Jurkat, Clone E6-1 (cell line): ENCODE measurements around the gene NOS1AP.

Experiments used
- DNase-seq: peaks from one replicate; pipeline ENCODE4 v3.0.0-alpha.2; 2011; ENCODE audit warnings: low read depth, low spot score
- H3K4me3 ChIP-seq: 2 replicates; pipeline ENCODE4 v1.5.1; 2011; ENCODE audit warnings: mild to moderate bottlenecking, low read length, control low read depth, moderate library complexity

NOS1AP gene

GRCh38 chr1:162364498-162364897 lies 295.0 kb downstream of the NOS1AP start:
- no peak overlapping the region for H3K4me3 ChIP-seq
- DNase-seq: no peak

GRCh38 chr1:162365284-162366020 lies 296.0 kb downstream of the NOS1AP start:
- DNase-seq: no peak
- H3K4me3 ChIP-seq: no peak overlapping the region

- H3K4me3 ChIP-seq: no peak overlapping the region
- no peak for DNase-seq
Measured at GRCh38 chr1:162366149-162366548, 296.7 kb downstream of the NOS1AP start.

GRCh38 chr1:162366671-162367070 lies 297.2 kb downstream of the NOS1AP start:
- H3K4me3 ChIP-seq: no peak overlapping the region

GRCh38 chr1:162367073-162367472 lies 297.6 kb downstream of the NOS1AP start:
- H3K4me3 ChIP-seq: no peak overlapping the region
- DNase-seq: no peak

More at GRCh38 chr1:162366671-162367070, 297.2 kb downstream of the NOS1AP start:
- no peak for DNase-seq

GRCh38 chr1:162367772-162368171 lies 298.3 kb downstream of the NOS1AP start:
- no peak for DNase-seq
- no peak overlapping the region for H3K4me3 ChIP-seq

- DNase-seq: no peak
Measured at GRCh38 chr1:162368451-162368850, 299.0 kb downstream of the NOS1AP start.

GRCh38 chr1:162369571-162369970 lies 300.1 kb downstream of the NOS1AP start:
- DNase-seq: no peak
- no peak overlapping the region for H3K4me3 ChIP-seq

More at GRCh38 chr1:162368451-162368850, 299.0 kb downstream of the NOS1AP start:
- H3K4me3 ChIP-seq: no peak overlapping the region

- H3K4me3 ChIP-seq: no peak overlapping the region
- no peak for DNase-seq
Measured at GRCh38 chr1:162370161-162370560, 300.7 kb downstream of the NOS1AP start.

- no peak for DNase-seq
- no peak overlapping the region for H3K4me3 ChIP-seq
Measured at GRCh38 chr1:162370721-162371120, 301.2 kb downstream of the NOS1AP start.

- no peak overlapping the region for H3K4me3 ChIP-seq
- DNase-seq: no peak
Measured at GRCh38 chr1:162371611-162372010, 302.1 kb downstream of the NOS1AP start.

- no peak overlapping the region for H3K4me3 ChIP-seq
- peak; percentile 79 for DNase-seq
Measured at GRCh38 chr1:162372159-162373071, 302.9 kb downstream of the NOS1AP start.

- no peak for DNase-seq
- no peak overlapping the region for H3K4me3 ChIP-seq
Measured at GRCh38 chr1:162373072-162373427, 303.6 kb downstream of the NOS1AP start.

- no peak for DNase-seq
- no peak overlapping the region for H3K4me3 ChIP-seq
Measured at GRCh38 chr1:162373541-162374260, 304.2 kb downstream of the NOS1AP start.

GRCh38 chr1:162374406-162374805 lies 304.9 kb downstream of the NOS1AP start:
- H3K4me3 ChIP-seq: no peak overlapping the region
- DNase-seq: peak; percentile 32

GRCh38 chr1:162375463-162375862 lies 306.0 kb downstream of the NOS1AP start:
- no peak for DNase-seq
- no peak overlapping the region for H3K4me3 ChIP-seq

- DNase-seq: no peak
Measured at GRCh38 chr1:162376691-162377090, 307.2 kb downstream of the NOS1AP start, which contains the start of gene SPATA46. SPATA46 (minus strand) TSS chr1:162376854; CDS start chr1:162376790, 64 bp downstream.

GRCh38 chr1:162380061-162380846 lies 310.8 kb downstream of the NOS1AP start:
- no peak overlapping the region for H3K4me3 ChIP-seq
- peak; percentile 34 for DNase-seq

More at GRCh38 chr1:162376691-162377090, 307.2 kb downstream of the NOS1AP start, which contains the start of gene SPATA46:
- no peak within 1 kb of the TSS for H3K4me3 ChIP-seq

- no peak for DNase-seq
- no peak within 1 kb of the TSS for H3K4me3 ChIP-seq
Measured at GRCh38 chr1:162381383-162381782, 311.9 kb downstream of the NOS1AP start, which contains the start of gene C1orf226. C1orf226 (plus strand) TSS chr1:162381728; CDS start chr1:162381902, 174 bp downstream.
